Spleen (tissue), 11 donors: Measurements from ENCODE around the gene PCSK4. TPM values are rescaled to one million over a fixed set of nuclear protein-coding genes. Genes with fewer than 3 reads are reported as not detected.
"Not testable (repeated sequence)": the region's sequence is repeated elsewhere in the genome, so short reads cannot be mapped to it uniquely, and the experiment has no call there.

ENCODE experiments used
- DNase-seq: peaks from one replicate; pipeline ENCODE4 v3.0.0-alpha.2; 2020
- H3K27ac ChIP-seq, 8 donors: fragments of 200-600 bp; sonication (generic) in 7 of 8; 1 replicate in 4 of 8; 2 replicates in 4 of 8; pipeline versions ENCODE4 v1.5.0 to v1.8.0; 2016 to 2021; ENCODE audit warnings: inconsistent platforms in 4 of 8, mild to moderate bottlenecking in 4 of 8, moderate library complexity in 1 of 8
- H3K27me3 ChIP-seq, 7 donors: fragments of 200-600 bp; sonication (generic) in 6 of 7; replicated peaks in 1 of 7; 1 replicate in 4 of 7; 2 replicates in 3 of 7; pipeline versions ENCODE4 v1.5.0 to v1.8.0; 2016 to 2021; ENCODE audit warnings: inconsistent platforms in 3 of 7, mild to moderate bottlenecking in 1 of 7
- H3K36me3 ChIP-seq, 6 donors: fragments of 200-600 bp; sonication (generic) in 5 of 6; 1 replicate in 4 of 6; 2 replicates in 2 of 6; pipeline versions ENCODE4 v1.5.0 to v1.8.0; 2016 to 2021; ENCODE audit warnings: inconsistent platforms in 2 of 6
- H3K4me1 ChIP-seq, 6 donors: fragments of 200-600 bp; sonication (generic) in 5 of 6; 1 replicate in 3 of 6; 2 replicates in 3 of 6; pipeline versions ENCODE4 v1.5.0 to v1.8.0; 2016 to 2021; ENCODE audit warnings: inconsistent platforms in 3 of 6
- H3K4me3 ChIP-seq, 8 donors: fragments of 200-600 bp; sonication (generic) in 7 of 8; 1 replicate in 4 of 8; 2 replicates in 4 of 8; pipeline versions ENCODE4 v1.5.0 to v1.8.0; 2016 to 2021; ENCODE audit warnings: inconsistent platforms in 4 of 8, mild to moderate bottlenecking in 4 of 8, moderate library complexity in 2 of 8
- H3K9me3 ChIP-seq, 8 donors: fragments of 200-600 bp; sonication (generic) in 7 of 8; 1 replicate in 4 of 8; 2 replicates in 4 of 8; pipeline versions ENCODE4 v1.5.0 to v1.8.0; 2016 to 2021; ENCODE audit warnings: inconsistent platforms in 4 of 8
- POLR2A ChIP-seq, 3 donors: fragments of 450-650 bp; IDR thresholded peaks; one replicate each; pipeline ENCODE4 v1.5.1; 2017; ENCODE audit warnings: antibody characterized with exemption in 3 of 3, mild to moderate bottlenecking in 1 of 3
- POLR2AphosphoS5 ChIP-seq, 3 donors: sonication (generic); formaldehyde crosslinking; IDR thresholded peaks; one replicate each; pipeline ENCODE4 v1.5.1; 2017; ENCODE audit warnings: antibody characterized with exemption in 3 of 3
- WGBS, 5 donors: extraction: QIAGEN DNeasy Blood & Tissue Kit in 3 of 5; methylation state at CpG; one replicate each; pipeline versions ENCODE4 v1.1.5 to v1.1.7; 2013 to 2018; 5-methylcytosine and 5-hydroxymethylcytosine counted together
- intact Hi-C: fragments of 100-400 bp; cut with DNase I; formaldehyde crosslinking; loops from one replicate; pipeline ENCODE4 v1.15.0; 2023; ENCODE audit warnings: low total_unique reads
- polyA plus RNA-seq, 3 donors: library from polyadenylated mRNA; stranded (reverse); fragments of 200-250 nt; gene quantifications; one replicate each; pipeline ENCODE4 v1.2.1, GENCODE V29; 2013
- total RNA-seq, 7 donors: library from RNA; depleted of rRNA in 3 of 7; stranded (reverse); fragments of >200 nt in 3 of 7; fragmentation: NEBNext Ultra II Directional in 4 of 7; extraction: Animal tissue kit (Norgen Biotek cat#: 25700) in 4 of 7; gene quantifications; one replicate each; pipeline versions ENCODE4 v1.1.0 to v1.2.1, GENCODE V29; 2016 to 2021
- TF ChIP-seq, protein P1 (sequence below), 11 experiments: fragments of 200-600 bp in 7 of 11; fragments of 450-650 bp in 4 of 11; sonication (generic) in 4 of 11; IDR thresholded peaks in 8 of 11; conservative IDR thresholded peaks in 3 of 11; 1 replicate in 7 of 11; 2 replicates in 4 of 11; pipeline versions ENCODE4 v1.4.0 to v1.8.0; 2016 to 2021; ENCODE audit warnings: antibody characterized with exemption in 11 of 11, inconsistent platforms in 4 of 11, mild to moderate bottlenecking in 1 of 11
- donor health status: healthy with polysubstance abuse.
- donor health status: DM: no; HTN: no; CAD: no; lungs with moderate emphysema.
- donor health status: DM: no; HTN: no; CAD: no.
- donor health status: Bipolar disorder and iron deficiency.
- donor health status: healthy.
- donor health status: DM: no; HTN: no; CAD: no.
- donor health status: DM: yes; HTN: yes; CAD: no.

Gene PCSK4
- total and polyA plus RNA-seq, 10 donors: 1.1 to 4.2 (median 1.9) TPM

DNA sequence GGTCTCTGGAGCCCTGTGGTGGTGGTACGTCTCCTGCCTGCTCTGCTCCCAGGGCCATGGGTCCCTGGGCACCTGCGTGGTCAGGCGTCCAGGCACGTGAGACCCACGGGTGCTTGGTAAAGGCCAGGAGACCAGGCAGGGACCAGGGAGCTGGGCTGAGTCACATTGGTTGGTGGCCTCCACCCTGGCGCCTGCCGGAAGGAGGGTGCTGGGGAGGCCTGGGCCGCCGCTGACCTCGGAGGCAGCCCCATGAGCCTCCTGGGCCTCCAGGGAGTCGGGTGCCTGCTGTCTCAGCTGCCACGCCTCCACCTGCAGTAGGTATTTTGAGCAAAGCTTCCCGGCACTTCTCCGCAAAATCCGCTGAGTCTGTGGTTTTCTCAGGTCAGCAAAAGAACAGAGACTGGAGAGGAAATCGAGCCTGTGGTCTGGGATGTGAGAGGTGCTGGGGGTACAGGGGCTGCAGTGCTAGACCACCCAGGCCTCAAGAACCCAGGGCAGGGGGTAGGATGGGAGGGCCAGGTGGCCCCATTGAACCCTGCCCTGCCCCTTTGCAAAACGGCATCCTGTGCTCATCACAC lies 30.1 kb upstream of the PCSK4 start:
- Histone ChIP-seq H3K36me3 (no peaks in the 10 kb centered on the region), H3K27ac (no peak overlapping the region), H3K27me3 (peaks cover 0 to 98% (median 48%) of the 10 kb centered on the region in 7 donors), H3K4me3 (no peak overlapping the region), H3K9me3 (peaks cover 0 to 5% (median 0%) of the 10 kb centered on the region in 8 donors), H3K4me1 (peaks cover 0 to 11% (median 3%) of the 10 kb centered on the region in 6 donors)
- 71 to 80% (median 74%) methylated on average over 16 to 17 of the region's 17 CpGs for WGBS, 5 donors
- DNase-seq: no peak
- intact Hi-C loops: no loop called here
- TF ChIP-seq, protein P1, sequence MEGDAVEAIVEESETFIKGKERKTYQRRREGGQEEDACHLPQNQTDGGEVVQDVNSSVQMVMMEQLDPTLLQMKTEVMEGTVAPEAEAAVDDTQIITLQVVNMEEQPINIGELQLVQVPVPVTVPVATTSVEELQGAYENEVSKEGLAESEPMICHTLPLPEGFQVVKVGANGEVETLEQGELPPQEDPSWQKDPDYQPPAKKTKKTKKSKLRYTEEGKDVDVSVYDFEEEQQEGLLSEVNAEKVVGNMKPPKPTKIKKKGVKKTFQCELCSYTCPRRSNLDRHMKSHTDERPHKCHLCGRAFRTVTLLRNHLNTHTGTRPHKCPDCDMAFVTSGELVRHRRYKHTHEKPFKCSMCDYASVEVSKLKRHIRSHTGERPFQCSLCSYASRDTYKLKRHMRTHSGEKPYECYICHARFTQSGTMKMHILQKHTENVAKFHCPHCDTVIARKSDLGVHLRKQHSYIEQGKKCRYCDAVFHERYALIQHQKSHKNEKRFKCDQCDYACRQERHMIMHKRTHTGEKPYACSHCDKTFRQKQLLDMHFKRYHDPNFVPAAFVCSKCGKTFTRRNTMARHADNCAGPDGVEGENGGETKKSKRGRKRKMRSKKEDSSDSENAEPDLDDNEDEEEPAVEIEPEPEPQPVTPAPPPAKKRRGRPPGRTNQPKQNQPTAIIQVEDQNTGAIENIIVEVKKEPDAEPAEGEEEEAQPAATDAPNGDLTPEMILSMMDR (IDR thresholded peaks at IDR 0.05 in 8 of 11, conservative IDR thresholded peaks at IDR 0.05 in 3 of 11): no peak

DNA sequence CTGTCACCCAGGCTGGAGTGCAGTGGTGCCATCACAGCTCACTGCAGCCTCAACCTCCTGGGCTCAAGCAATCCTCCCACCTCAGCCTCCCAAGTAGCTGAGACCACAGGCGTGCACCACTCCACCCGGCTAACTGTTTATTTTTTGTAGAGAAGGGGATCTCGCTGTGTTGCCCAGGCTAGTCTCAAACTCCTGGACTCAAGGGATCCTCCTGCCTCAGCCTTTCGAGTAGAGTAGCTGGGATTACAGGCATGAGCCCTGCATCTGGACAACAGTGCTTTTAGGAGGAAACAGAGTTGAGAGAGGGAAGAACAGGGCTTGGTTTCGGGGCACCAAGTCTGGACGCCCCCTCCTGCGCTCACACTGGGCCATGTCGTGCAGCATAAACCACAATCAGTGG lies 29.7 kb upstream of the PCSK4 start:
- WGBS, 5 donors: 82 to 88% (median 84%) methylated on average over 5 to 8 of the region's 8 CpGs
- Histone ChIP-seq H3K27me3 (peaks cover 0 to 98% (median 48%) of the 10 kb centered on the region in 7 donors), H3K4me1 (peaks cover 0 to 11% (median 3%) of the 10 kb centered on the region in 6 donors)
- H3K9me3 ChIP-seq, intact Hi-C loops, DNase-seq, H3K4me3 ChIP-seq, H3K27ac ChIP-seq, H3K36me3 ChIP-seq: not testable (repeated sequence)

DNA sequence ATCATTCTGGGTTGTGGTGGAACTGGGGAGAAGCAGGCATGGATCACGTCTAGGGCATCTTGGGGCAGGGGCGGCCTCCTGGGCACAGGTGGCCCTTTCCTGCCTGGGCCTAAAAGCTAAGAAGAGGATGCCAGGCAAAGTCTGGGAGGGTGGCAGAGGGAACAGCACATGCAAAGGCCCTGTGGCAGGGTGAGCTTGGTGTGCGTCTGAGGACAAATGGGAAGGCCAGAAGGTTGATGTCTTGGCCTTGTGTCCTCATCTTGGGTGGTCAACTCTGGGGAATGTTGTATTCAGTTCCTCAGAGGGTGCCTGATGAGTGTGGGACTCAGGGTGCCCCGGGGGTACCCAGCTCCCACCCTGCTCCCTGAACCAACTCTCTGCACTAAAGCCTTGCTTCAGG lies 28.3 kb upstream of the PCSK4 start:
- no peak for DNase-seq
- peaks cover 0 to 98% (median 46%) of the 10 kb centered on the region in 7 donors for H3K27me3 ChIP-seq
- H3K4me3 ChIP-seq: no peak overlapping the region
- H3K36me3 ChIP-seq: no peaks in the 10 kb centered on the region
- peaks cover 2 to 8% (median 5%) of the 10 kb centered on the region in 6 donors for H3K4me1 ChIP-seq
- 80 to 83% (median 82%) methylated on average over 3 to 4 of the region's 4 CpGs for WGBS, 5 donors
- no peak overlapping the region for H3K27ac ChIP-seq
- intact Hi-C loops: no loop called here
- H3K9me3 ChIP-seq: peaks cover 0 to 5% (median 0%) of the 10 kb centered on the region in 8 donors
- TF ChIP-seq POLR2A (IDR thresholded peaks at IDR 0.05) (no peak), POLR2AphosphoS5 (IDR thresholded peaks at IDR 0.05) (no peak)
- TF ChIP-seq, protein P1 (IDR thresholded peaks at IDR 0.05 in 8 of 11, conservative IDR thresholded peaks at IDR 0.05 in 3 of 11): no peak

DNA sequence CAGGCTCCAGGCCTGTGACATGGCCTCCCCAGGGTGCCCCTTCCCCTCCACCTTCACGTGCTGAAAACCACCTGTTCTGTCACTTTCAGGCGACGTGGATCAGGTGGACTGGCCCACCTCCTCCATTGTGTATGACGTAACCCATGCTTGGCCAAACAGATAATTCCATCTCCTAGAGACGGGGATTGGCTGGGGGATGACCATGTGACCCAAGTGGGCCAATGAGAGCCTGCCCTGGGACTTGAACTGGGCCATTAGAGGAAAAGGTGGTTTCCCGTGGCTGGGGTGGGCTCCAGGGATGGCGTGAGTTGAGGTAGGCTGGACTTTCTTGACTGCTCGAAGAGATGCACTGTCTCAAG lies 26.2 kb upstream of the PCSK4 start:
- Histone ChIP-seq H3K4me3 (no peak overlapping the region), H3K9me3 (peaks cover 0 to 5% (median 0%) of the 10 kb centered on the region in 8 donors), H3K27ac (no peak overlapping the region), H3K4me1 (peaks cover 5 to 22% (median 15%) of the 10 kb centered on the region in 6 donors), H3K36me3 (no peaks in the 10 kb centered on the region), H3K27me3 (peaks cover 0 to 98% (median 52%) of the 10 kb centered on the region in 7 donors)
- no peak for DNase-seq
- intact Hi-C loops: no loop called here
- WGBS, 5 donors: 67 to 75% (median 74%) methylated on average over 8 of the region's 8 CpGs
- TF ChIP-seq POLR2A (IDR thresholded peaks at IDR 0.05): no peak
- no peak for TF ChIP-seq POLR2AphosphoS5 (IDR thresholded peaks at IDR 0.05)
- TF ChIP-seq, protein P1 (IDR thresholded peaks at IDR 0.05 in 8 of 11, conservative IDR thresholded peaks at IDR 0.05 in 3 of 11): no peak
